ENCODE data around the gene MBOAT1. TPM values are rescaled to one million over a fixed set of nuclear protein-coding genes. Genes with fewer than 3 reads are reported as not detected.

The MBOAT1 gene
- total RNA-seq, 1 experiment from 2014 or later: 39.9 TPM

DNA sequence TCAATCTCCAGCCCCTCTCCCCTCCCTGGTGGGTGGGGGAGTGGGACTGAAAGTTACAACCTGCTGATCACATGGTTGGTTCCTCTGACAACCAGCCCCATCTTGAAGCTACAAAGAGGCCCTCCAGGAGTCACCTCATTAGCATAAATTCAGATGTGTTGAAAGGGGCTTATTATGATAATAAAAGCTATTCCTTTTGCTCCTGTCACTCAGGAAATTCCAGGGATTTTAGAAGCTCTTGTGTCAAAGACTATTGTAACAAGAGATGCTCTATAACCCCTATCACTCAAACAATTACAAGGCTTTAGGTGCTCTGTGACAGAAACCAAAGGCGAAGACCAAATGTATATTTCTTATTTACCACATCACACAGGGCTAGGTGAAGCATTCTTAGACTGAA is 30.1 kb upstream of the MBOAT1 start:
- intact Hi-C loops (cut with micrococcal nuclease; ENCODE audit: unreplicated experiment): no loop called here
- no TSS peak for BruUV-seq (replicated peaks)
- peaks cover 5% of the 10 kb centered on the region for H3K36me3 Mint-ChIP-seq (ENCODE audit: insufficient read depth, unreplicated experiment)
- H3K27me3 Mint-ChIP-seq (ENCODE audit: unreplicated experiment): no peaks in the 10 kb centered on the region
- peaks cover 50% of the 10 kb centered on the region for H3K4me1 Mint-ChIP-seq (ENCODE audit: low read depth, unreplicated experiment)
- TF ChIP-seq, protein P1, sequence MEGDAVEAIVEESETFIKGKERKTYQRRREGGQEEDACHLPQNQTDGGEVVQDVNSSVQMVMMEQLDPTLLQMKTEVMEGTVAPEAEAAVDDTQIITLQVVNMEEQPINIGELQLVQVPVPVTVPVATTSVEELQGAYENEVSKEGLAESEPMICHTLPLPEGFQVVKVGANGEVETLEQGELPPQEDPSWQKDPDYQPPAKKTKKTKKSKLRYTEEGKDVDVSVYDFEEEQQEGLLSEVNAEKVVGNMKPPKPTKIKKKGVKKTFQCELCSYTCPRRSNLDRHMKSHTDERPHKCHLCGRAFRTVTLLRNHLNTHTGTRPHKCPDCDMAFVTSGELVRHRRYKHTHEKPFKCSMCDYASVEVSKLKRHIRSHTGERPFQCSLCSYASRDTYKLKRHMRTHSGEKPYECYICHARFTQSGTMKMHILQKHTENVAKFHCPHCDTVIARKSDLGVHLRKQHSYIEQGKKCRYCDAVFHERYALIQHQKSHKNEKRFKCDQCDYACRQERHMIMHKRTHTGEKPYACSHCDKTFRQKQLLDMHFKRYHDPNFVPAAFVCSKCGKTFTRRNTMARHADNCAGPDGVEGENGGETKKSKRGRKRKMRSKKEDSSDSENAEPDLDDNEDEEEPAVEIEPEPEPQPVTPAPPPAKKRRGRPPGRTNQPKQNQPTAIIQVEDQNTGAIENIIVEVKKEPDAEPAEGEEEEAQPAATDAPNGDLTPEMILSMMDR (IDR thresholded peaks at IDR 0.05; ENCODE audit: unreplicated experiment): no peak
- no peak overlapping the region for H3K27ac Mint-ChIP-seq (ENCODE audit: unreplicated experiment)
- no peak overlapping the region for H3K4me3 Mint-ChIP-seq (ENCODE audit: low read depth, unreplicated experiment)
- peaks cover 2% of the 10 kb centered on the region for H3K9me3 Mint-ChIP-seq (ENCODE audit: low read depth, unreplicated experiment)
- CTCF ChIA-PET: no interaction called here
- DNase-seq: no peak

DNA sequence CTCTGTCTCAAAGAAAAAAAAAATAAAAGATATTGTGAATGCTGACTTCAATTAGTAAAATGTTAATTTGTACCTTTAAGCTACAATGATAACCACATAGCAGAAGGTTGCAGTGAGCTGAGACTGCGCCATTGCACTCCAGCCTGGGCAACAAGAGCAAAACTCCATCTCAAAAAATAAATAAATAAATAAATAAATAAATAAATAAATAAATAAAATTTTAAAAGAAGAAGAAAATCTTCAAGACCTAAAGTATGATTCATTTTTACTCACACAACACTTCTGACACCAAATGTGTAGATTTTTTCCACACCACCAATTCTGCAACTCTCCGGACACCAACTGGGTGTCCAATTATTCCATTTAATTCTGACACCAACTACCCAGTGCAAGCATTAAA is 28.8 kb upstream of the MBOAT1 start:
- intact Hi-C loops (cut with micrococcal nuclease; ENCODE audit: unreplicated experiment): no loop called here
- Mint-ChIP-seq H3K9me3 (ENCODE audit: low read depth, unreplicated experiment) (no peaks in the 10 kb centered on the region), H3K4me3 (ENCODE audit: low read depth, unreplicated experiment) (no peak overlapping the region), H3K36me3 (ENCODE audit: insufficient read depth, unreplicated experiment) (peaks cover 8% of the 10 kb centered on the region), H3K27ac (ENCODE audit: unreplicated experiment) (no peak overlapping the region), H3K4me1 (ENCODE audit: low read depth, unreplicated experiment) (peaks cover 53% of the 10 kb centered on the region), H3K27me3 (ENCODE audit: unreplicated experiment) (no peaks in the 10 kb centered on the region)
- TF ChIP-seq, protein P1 (IDR thresholded peaks at IDR 0.05; ENCODE audit: unreplicated experiment): no peak
- CTCF ChIA-PET: no interaction called here
- BruUV-seq (replicated peaks): no TSS peak
- no peak for DNase-seq

DNA sequence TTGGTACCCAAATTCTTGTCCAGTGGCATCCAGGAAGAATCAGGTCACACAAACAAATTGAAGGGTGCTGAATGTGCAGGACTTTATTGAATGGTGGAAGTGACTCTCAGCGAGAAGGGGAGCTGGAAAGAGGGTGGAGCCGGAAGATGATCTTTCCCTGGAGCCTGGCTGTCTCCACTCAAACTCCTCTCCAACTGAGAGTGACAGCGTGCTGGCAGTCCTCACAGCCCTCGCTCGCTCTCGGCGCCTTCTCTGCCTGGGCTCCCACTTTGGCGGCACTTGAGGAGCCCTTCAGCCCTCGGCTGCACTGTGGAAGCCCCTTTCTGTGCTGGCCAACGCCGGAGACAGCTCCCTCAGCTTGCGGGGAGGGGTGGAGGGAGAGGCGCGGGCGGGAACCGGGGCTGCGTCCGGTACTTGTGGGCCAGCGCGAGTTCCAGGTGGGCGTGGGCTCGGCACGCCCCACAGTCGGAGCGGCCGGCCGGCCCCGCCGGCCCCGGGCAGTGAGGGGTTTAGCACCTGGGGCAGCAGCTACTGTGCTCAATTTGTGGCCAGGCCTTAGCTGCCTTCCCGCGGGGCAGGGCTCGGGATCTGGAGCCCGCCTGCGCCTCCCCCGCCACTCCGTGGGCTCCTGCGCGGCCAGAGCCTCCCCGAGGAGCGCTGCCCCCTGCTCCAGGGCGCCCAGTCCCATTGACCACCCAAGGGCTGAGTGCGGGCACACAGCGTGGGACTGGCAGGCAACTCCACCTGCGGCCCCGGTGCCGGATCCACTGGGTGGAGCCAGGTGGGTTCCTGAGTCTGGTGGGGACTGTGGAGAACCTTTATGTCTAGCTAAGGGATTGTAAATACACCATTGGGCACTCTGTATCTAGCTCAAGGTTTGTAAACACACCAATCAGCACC is 26.7 kb upstream of the MBOAT1 start:
- Mint-ChIP-seq H3K27me3 (ENCODE audit: unreplicated experiment) (no peaks in the 10 kb centered on the region), H3K27ac (ENCODE audit: unreplicated experiment) (peak overlapping the region; percentile 87), H3K9me3 (ENCODE audit: low read depth, unreplicated experiment) (no peaks in the 10 kb centered on the region), H3K36me3 (ENCODE audit: insufficient read depth, unreplicated experiment) (peaks cover 16% of the 10 kb centered on the region), H3K4me3 (ENCODE audit: low read depth, unreplicated experiment) (no peak overlapping the region), H3K4me1 (ENCODE audit: low read depth, unreplicated experiment) (peaks cover 48% of the 10 kb centered on the region)
- CTCF ChIA-PET: interaction anchor here (1.2 to 2.9 kb wide), 2 partner anchors 112 to 165 kb away, joined by 4 to 16 read pairs; no protein-coding TSS in a partner anchor
- BruUV-seq (replicated peaks): no TSS peak
- intact Hi-C loops (cut with micrococcal nuclease; ENCODE audit: unreplicated experiment): no loop called here
- TF ChIP-seq, protein P1 (IDR thresholded peaks at IDR 0.05; ENCODE audit: unreplicated experiment): no peak
- DNase-seq: no peak

DNA sequence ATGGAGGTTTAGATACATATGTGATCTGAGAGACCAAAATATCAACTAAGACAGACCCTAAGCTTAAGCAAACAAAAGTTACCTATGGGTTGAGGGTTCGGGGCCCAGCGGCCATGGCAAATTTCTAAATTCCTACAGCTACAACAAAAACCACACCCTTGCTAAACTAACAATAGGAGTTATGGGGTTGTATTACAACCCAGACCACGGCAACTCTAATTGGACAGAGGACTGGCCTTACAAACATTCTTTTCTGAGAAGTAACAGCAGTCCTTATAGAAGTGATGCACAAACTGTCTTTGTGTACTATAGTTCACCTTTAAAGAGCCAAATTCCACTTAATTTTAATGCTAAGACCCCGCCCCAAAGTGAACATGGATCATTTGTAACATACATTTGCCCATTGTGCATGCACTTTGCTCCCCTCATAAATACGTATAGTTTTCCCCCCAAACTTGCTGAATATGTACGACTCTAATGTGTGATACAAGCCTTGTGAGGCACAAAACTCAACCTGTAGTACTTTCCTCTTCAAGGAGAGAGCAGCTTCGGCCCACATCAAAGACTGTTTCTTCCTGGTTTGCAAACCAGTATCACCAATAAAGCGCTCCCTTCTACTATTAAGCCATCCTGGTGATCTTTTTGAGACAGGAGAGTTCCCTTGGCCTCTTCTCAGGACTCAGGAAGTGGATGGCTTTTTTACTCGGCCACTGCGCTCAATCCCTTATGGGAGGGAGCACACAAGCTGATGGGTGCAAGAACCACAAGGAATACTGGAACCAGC is 25.6 kb upstream of the MBOAT1 start:
- H3K27me3 Mint-ChIP-seq (ENCODE audit: unreplicated experiment): no peaks in the 10 kb centered on the region
- H3K27ac Mint-ChIP-seq (ENCODE audit: unreplicated experiment): peak overlapping the region; percentile 87
- TF ChIP-seq, protein P1 (IDR thresholded peaks at IDR 0.05; ENCODE audit: unreplicated experiment): no peak
- intact Hi-C loops (cut with micrococcal nuclease; ENCODE audit: unreplicated experiment): loop anchor here (1.0 to 2.0 kb wide), 3 partner anchors 25 to 37 kb away; no protein-coding TSS in a partner anchor
- DNase-seq: peak; percentile 37
- H3K36me3 Mint-ChIP-seq (ENCODE audit: insufficient read depth, unreplicated experiment): peaks cover 16% of the 10 kb centered on the region
- peak overlapping the region; percentile 13 for H3K4me3 Mint-ChIP-seq (ENCODE audit: low read depth, unreplicated experiment)
- BruUV-seq (replicated peaks): no TSS peak
- CTCF ChIA-PET: interaction anchor here (1.0 to 2.9 kb wide), 11 partner anchors 7 to 167 kb away, joined by 3 to 16 read pairs (median 4); partner anchors contain the start of gene MBOAT1
- H3K9me3 Mint-ChIP-seq (ENCODE audit: low read depth, unreplicated experiment): no peaks in the 10 kb centered on the region
- H3K4me1 Mint-ChIP-seq (ENCODE audit: low read depth, unreplicated experiment): peaks cover 38% of the 10 kb centered on the region

Data from Calu3 (cell line).